ENCODE results near the gene PTDSS2.

DNA sequence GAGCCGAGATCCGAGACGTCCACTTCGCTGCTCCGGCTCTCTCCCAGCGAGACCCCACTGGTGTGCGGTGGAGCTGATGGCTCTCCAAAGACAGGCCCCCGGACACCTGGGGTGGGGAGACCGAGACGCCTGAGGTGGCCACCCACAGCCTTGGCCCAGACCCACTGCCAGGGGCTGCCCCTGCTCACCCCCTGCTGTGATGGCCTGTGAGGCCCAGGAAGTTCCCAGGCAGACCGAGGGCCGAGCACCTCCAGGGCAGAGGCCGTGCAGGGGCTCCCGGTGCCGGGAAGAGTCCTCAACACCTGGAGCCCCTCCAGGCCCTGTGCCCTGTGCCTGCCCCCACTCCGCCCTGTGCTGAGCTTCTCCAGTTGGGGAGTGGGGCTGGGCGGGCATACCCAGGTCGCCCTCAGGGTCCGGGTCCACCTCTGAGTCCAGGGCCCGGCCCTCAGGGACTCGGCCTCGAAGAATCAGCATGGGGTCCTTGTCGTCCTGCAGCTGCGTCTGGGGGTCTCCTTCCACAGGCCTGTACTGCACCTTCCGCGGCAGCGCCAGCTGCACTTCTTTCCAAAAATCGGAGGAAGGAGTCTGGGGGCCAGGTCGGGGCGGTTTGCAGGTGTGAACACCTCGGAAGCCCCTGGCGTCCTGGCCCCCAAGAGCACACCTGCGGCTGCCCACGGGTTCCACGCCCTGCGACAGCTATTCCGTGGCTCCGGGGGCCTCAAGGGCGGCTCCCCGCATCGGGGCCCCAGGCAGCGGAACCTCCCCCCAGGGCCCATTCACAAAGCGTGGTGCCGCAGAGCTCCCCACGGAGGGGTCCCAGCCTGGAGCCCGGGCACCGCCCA lies 43.9 kb upstream of the PTDSS2 start:
- no peak for TF ChIP-seq POLR2A (IDR thresholded peaks at IDR 0.05; ENCODE audit: extremely low read depth, insufficient read length)
- TF ChIP-seq, protein P1, sequence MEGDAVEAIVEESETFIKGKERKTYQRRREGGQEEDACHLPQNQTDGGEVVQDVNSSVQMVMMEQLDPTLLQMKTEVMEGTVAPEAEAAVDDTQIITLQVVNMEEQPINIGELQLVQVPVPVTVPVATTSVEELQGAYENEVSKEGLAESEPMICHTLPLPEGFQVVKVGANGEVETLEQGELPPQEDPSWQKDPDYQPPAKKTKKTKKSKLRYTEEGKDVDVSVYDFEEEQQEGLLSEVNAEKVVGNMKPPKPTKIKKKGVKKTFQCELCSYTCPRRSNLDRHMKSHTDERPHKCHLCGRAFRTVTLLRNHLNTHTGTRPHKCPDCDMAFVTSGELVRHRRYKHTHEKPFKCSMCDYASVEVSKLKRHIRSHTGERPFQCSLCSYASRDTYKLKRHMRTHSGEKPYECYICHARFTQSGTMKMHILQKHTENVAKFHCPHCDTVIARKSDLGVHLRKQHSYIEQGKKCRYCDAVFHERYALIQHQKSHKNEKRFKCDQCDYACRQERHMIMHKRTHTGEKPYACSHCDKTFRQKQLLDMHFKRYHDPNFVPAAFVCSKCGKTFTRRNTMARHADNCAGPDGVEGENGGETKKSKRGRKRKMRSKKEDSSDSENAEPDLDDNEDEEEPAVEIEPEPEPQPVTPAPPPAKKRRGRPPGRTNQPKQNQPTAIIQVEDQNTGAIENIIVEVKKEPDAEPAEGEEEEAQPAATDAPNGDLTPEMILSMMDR (IDR thresholded peaks at IDR 0.05; ENCODE audit: low read depth, low read length), result no peak

Data from NB4 (cell line).